GM19351 (cell line): ENCODE data around the gene INO80B.
"Not testable (repeated sequence)": the region's sequence is repeated elsewhere in the genome, so short reads cannot be mapped to it uniquely, and the experiment has no call there.

ENCODE experiments used
- ATAC-seq: cut with Tn5 transposase; IDR thresholded peaks from one replicate; pipeline ENCODE4 v1.9.1; 2021; ENCODE audit warnings: mild to moderate bottlenecking, moderate library complexity; ENCODE audit not compliant: unreplicated experiment

INO80B gene

GRCh38 chr2:74454654-74455511 lies at the start of gene INO80B:
Gene INO80B (plus strand): TSS chr2:74455087. CDS start chr2:74455117, 30 bp downstream.
- peak; percentile 36 for ATAC-seq

GRCh38 chr2:74406035-74406434 lies 48.9 kb upstream of the INO80B start:
- peak; percentile 72 for ATAC-seq

- ATAC-seq = no peak
Observed at GRCh38 chr2:74407682-74408081, 47.2 kb upstream of the INO80B start.

- no peak for ATAC-seq
Observed at GRCh38 chr2:74413001-74413698, 41.7 kb upstream of the INO80B start.

- no peak for ATAC-seq
Observed at GRCh38 chr2:74414441-74414840, 40.4 kb upstream of the INO80B start.

GRCh38 chr2:74414881-74415761 lies 39.8 kb upstream of the INO80B start:
- ATAC-seq = no peak

GRCh38 chr2:74415762-74416395 lies 39.0 kb upstream of the INO80B start:
- ATAC-seq = no peak

GRCh38 chr2:74416778-74417177 lies 38.1 kb upstream of the INO80B start:
- ATAC-seq = no peak

GRCh38 chr2:74417197-74417596 lies 37.7 kb upstream of the INO80B start:
- no peak for ATAC-seq

- no peak for ATAC-seq
Observed at GRCh38 chr2:74417763-74418162, 37.1 kb upstream of the INO80B start.

GRCh38 chr2:74418312-74418711 lies 36.6 kb upstream of the INO80B start:
- ATAC-seq = no peak

GRCh38 chr2:74419345-74419744 lies 35.5 kb upstream of the INO80B start:
- no peak for ATAC-seq

GRCh38 chr2:74420006-74420405 lies 34.9 kb upstream of the INO80B start:
- no peak for ATAC-seq

GRCh38 chr2:74420443-74421103 lies 34.3 kb upstream of the INO80B start:
- ATAC-seq = not testable (repeated sequence)

GRCh38 chr2:74421221-74421870 lies 33.5 kb upstream of the INO80B start, which contains the start of the genes C2orf81 and WDR54:
Gene C2orf81 (minus strand): TSS chr2:74421619. CDS start chr2:74421560, 59 bp downstream.
Gene WDR54 (plus strand): TSS chr2:74421730. CDS start chr2:74422154, 424 bp downstream.
- ATAC-seq = peak; percentile 86

- ATAC-seq = no peak
Observed at GRCh38 chr2:74423231-74424095, 31.4 kb upstream of the INO80B start.

GRCh38 chr2:74424139-74424992 lies 30.5 kb upstream of the INO80B start:
- ATAC-seq = no peak
